Activated CD8-positive, alpha-beta memory T cell treated with anti-CD3 and anti-CD28 coated beads, Interleukin-2, amount 50 U/mL, for 1 hour (primary cell): Measurements from ENCODE around the gene P3H4.

Experiments used
- DNase-seq: peaks from one replicate; pipeline ENCODE4 v3.0.0-alpha.2; 2020; ENCODE audit errors: extremely low read depth

P3H4 gene

DNA sequence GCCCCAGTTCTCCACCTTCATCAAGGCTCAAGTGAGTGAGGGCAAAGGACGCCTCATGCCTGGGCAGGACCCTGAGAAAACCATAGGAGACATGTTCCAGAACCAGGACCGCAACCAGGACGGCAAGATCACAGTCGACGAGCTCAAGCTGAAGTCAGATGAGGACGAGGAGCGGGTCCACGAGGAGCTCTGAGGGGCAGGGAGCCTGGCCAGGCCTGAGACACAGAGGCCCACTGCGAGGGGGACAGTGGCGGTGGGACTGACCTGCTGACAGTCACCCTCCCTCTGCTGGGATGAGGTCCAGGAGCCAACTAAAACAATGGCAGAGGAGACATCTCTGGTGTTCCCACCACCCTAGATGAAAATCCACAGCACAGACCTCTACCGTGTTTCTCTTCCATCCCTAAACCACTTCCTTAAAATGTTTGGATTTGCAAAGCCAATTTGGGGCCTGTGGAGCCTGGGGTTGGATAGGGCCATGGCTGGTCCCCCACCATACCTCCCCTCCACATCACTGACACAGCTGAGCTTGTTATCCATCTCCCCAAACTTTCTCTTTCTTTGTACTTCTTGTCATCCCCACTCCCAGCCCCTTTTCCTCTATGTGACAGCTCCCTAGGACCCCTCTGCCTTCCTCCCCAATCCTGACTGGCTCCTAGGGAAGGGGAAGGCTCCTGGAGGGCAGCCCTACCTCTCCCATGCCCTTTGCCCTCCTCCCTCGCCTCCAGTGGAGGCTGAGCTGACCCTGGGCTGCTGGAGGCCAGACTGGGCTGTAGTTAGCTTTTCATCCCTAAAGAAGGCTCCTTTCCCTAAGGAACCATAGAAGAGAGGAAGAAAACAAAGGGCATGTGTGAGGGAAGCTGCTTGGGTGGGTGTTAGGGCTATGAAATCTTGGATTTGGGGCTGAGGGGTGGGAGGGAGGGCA is 10.7 kb upstream of the P3H4 start:
- no peak for DNase-seq

DNA sequence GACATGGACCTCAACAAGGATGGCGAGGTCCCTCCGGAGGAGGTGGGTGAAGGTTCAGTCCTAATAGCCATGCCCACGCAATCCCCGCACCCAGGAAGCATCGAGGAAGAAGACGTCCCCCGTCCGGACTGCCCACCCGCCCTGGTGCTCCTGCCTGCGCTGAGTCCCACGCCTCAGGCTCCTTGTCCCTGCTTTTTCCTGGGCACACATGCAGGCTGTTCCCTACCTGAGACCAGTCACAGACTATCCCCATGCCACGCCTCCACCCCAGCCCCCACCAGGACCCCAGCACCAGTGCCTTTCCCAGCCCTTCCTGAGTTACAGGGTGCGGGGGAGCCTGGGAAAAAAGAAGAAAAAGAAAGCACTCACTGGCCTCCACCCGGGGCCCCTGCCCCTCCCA is 10.0 kb upstream of the P3H4 start:
- DNase-seq = no peak

DNA sequence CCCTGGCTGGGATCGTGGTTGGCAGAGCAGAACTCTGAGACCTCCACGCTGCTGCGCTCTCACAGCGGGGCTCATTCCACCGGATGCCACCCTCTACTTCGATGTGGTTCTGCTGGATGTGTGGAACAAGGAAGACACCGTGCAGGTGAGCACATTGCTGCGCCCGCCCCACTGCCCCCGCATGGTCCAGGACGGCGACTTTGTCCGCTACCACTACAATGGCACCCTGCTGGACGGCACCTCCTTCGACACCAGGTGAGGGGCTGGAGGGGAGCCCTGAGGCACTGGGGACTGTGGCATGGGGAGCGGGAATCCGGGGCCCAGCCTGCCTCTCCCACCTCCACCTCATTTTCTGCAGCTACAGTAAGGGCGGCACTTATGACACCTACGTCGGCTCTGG is 6.3 kb upstream of the P3H4 start:
- no peak for DNase-seq

DNA sequence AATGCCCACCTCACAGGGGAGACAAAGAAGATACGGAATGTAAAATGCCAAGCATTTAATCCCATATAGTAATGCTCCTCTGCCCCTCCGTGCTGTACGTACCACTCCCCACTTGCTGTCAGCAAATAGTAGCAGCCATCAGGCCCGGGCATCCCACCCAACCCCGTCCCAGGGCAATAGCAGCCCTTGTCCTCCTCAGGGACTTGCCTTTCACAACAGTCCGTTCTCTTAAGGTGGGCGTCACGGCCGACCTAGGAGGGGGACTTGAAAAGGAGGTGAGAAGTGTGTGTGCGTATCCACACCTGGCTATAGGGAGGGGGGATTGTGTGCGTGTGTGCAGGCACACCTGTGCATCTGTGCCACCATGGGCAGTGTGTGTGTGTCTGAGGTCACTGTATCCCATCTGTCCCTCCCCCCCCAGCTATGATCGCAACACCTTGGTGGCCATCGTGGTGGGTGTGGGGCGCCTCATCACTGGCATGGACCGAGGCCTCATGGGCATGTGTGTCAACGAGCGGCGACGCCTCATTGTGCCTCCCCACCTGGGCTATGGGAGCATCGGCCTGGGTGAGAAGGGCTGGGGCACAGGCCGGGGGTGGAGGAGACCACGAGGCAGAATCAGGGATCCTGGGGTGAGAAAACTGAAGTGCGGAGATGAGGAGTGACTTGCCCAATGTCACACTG is 5.0 kb upstream of the P3H4 start:
- no peak for DNase-seq

DNA sequence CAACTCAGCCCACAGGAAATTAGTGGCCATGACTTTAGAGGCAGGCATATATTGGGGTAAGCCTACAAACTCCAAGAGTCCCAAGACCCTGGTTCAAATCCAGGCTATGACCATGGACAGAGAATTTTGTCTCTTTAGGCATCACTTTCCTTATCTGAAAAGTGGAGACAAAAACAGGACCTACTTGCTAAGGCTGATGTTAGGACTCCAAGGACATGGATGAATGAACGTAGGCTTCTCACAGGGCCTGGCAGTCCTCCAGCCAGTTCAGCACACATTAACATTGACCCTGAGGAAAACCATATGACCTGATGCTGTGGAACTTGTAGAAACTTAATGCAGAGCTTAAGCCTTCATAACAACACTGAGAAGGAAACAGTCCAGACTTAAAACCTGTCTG is 2.4 kb upstream of the P3H4 start:
- no peak for DNase-seq

DNA sequence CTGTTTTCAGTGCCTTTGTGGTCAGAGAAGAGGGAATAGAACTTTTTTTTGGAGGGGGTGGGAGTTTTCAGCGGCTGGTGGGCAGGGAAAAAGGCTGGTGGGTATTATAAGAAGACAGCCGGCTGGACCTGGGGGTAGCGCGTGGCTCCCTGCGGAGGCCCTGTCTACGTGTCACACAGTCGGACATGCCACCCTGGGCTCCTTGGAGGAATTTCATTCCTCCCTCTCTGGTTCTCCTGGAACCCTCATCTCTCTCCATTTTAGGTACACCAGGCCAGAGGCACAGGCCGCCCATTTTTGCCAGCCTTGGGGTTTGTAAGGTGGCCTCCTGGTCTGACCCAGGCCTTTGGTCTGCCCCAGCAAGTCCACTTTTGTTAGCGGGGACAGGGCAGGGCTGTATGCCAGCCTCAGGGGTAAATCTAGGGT is 2.0 kb upstream of the P3H4 start:
- no peak for DNase-seq

DNA sequence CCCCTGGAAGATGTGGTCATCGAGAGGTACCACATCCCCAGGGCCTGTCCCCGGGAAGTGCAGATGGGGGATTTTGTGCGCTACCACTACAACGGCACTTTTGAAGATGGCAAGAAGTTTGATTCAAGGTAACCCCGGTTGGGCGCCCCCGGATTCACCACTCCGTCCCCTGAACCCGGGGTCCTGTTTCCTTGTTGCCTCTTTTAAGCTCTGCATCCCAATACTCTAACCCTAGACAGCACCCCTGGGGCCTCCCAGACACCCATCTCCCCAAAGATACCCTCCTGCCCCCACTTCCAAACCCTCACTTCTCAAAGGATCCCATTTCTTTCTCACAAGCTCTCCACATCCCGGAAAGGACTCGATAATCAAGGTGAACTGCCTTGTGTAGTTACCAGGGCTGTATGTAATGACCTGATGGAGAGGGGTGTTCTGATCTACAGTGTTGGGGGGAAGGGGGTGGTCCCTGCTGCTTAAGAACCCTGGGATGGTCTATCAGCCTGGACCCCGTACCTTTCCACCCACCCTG is 1.5 kb upstream of the P3H4 start:
- DNase-seq = no peak

DNA sequence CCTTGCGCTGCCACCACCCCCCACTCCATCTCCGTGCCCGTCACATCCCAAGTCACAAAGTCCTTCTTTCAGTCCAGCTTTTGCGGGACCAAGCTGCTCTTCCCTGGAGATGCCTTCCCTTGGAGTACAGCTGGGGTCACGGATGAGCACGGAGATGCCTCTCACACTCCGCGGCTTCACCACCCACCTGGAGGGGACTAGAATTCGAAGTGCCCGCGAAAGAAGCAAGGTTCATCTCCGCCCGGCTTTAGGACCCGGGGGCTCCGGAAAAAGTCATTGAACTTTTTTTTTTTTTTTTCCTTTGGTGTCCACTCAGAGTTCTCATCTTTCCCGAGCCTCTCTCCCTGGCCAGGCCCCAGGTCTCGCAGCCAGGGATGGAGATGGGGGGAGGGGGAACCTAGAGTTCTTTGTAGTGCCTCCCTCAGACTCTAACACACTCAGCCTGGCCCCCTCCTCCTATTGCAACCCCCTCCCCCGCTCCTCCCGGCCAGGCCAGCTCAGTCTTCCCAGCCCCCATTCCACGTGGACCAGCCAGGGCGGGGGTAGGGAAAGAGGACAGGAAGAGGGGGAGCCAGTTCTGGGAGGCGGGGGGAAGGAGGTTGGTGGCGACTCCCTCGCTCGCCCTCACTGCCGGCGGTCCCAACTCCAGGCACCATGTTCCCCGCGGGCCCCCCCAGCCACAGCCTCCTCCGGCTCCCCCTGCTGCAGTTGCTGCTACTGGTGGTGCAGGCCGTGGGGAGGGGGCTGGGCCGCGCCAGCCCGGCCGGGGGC is 817 bp upstream of the P3H4 start, which contains the start of gene FKBP10:
Gene FKBP10, plus strand, starts transcription at position 624 of the 771 bp plus-strand sequence. Its CDS starts 31 bp downstream, at position 655.
- DNase-seq = no peak

DNA sequence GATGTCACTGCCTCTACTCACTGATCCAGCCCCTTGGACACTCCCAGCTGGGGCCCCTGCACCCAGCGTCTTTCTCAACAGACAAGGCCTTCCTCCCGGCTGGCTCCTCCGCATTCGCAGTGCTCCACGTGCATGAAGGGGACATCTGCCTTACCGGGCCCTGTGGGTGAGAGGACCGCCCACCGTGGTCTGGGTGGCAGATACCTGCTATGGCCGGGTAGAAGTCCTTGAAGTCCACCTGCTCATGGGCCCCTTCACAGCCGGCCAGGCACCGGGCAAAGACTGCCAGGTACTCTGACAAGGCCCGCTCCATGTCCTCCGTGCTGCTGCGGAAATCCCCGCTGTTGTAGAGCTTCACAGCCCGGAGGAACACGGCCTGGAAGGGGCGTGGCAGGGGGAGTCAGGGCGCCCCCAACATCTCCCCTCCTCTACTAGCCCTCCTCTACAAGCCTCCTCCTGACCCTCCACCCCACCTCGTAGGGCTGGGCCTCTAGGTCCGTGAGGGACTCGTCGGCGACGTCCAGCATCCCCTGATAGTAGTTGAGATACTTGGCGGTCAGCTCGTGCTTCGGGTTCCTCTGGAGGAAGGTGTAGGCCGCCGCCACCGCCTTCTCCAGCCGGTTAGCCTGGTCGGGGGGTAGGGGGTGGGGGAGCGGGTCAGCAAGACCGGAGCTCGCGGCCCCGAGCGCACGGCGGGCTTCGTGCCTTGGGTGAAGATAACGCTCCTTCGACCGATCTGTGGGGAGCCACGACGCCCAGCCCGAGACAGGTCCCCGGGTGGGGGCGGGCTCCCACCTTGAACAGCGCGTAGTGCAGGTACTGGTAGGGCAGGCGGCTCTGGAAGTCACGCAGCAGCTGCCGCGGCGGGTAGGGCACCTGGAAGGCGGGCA is 845 bp downstream of the P3H4 start:
- no peak for DNase-seq

DNA sequence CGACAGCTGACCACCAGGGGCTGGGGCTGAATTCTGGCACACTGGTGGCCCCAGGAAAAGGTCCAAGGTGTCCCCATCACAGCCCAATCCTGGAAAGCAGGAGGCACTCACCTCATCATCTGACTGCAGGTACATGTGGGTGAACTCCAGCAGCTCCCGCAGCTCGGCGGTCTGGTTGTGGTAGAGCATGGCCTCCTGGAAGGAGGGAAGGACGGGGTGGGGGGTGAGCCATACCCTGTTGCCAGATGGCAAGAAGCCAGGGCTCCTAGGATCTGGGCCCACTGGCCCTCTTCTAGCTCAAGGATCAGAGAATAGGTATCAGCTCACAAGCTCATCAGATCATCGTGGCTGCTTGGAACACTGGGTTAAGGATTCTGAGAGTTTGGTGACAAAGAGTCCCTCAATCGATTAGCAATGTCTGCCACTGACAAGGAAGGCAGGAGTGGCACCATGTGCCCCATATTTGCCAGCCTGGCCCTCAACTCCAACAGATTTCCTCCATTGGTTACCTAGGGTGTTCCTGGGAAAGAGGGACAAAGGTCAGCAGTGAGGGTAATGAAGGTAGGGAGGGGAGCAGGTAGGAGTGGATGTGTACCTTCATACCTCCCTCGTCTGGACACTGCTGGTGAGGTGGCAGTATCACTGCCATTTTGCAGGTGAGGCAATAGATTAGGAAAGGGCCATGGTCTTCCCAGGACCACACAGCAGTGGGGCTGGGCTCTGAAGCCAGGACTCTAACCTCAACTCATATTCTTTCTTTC is 4.9 kb downstream of the P3H4 start:
- no peak for DNase-seq

DNA sequence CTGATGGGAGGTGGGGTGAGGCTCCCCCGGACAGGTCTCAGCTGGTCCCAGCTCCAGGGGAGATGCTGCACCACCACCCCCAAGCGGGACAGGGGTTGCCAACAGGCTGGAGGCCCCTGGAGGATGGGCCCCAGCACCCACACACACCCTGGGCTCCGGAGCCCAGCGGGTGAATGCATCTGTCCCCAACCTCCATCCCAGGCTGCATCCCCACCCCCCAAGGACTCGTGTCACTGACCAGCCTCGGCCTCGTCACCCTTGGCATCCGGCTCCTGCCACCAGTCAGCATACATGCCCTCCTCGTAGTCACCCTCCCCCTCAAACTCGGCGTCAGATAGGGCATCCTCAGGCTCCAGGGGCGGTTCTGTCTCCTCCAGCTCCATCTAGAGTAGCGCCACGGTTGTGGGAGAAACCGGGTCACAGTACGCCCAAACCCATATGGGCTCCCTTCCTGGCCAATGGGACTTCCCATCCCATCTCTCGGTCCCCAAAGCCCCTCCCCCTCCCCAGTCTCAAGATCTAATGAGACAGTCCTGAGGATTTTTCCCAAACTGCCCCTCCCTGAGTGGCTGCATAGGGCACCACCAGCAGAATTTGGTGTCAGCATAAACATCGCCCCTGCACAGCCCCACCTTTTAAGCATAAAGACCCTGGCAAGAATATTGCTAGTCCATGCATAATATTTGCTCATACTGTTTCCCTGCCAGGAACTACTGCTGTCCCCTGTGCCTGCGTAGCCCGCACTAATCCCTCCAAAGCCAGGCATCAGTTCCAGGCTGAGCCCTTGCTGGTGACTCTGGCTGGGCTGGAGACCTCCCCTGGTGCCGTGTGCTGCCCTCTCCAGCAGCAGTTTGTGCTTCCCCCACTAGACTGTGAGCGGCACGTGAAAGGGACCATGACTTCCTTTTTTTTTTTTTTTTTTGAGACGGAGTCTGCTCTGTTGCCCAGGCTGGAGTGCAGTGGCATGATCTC is 8.4 kb downstream of the P3H4 start:
- no peak for DNase-seq

DNA sequence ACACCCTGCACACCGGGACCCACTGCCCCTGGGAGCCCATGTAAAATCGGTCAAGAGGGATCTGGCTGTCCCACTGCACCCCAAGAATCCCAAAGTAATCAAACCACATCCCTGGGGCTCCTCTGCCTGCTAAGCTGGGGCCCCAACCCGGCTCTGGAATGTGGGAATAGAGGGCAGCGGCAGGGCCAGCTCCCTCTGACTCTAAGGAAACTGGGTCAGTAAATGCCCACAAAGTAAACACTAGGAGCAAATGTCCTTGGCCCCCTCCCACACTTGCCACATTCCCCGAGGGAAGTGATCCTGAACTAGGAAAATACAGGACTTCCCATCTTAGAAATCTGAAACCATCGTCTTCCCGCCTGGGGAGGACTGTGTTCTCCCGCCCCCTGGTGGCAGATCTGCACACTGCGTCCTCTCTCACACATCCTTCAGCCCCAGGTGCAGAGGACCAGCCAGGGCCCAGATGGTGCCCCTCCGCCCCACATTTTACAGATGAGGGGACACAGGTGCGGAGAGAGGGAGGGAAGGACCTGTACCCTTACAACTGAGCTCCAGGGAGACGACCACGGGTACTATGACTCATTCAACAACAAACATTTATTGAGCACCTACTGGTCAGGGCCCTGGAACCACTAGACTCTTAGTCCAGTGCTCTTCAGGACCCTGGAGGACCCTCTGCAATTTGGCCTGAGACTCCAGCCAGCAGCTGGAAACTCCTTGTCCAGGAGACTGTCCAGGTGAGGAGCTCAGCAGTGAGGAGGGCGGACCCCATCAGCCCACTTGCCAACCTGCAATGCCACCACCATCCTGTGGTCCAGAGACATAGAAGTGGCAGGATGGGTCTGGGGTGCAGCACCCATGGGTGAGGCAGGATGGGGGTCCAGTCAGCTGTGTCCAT is 10.1 kb downstream of the P3H4 start:
- DNase-seq = peak; percentile 36

DNA sequence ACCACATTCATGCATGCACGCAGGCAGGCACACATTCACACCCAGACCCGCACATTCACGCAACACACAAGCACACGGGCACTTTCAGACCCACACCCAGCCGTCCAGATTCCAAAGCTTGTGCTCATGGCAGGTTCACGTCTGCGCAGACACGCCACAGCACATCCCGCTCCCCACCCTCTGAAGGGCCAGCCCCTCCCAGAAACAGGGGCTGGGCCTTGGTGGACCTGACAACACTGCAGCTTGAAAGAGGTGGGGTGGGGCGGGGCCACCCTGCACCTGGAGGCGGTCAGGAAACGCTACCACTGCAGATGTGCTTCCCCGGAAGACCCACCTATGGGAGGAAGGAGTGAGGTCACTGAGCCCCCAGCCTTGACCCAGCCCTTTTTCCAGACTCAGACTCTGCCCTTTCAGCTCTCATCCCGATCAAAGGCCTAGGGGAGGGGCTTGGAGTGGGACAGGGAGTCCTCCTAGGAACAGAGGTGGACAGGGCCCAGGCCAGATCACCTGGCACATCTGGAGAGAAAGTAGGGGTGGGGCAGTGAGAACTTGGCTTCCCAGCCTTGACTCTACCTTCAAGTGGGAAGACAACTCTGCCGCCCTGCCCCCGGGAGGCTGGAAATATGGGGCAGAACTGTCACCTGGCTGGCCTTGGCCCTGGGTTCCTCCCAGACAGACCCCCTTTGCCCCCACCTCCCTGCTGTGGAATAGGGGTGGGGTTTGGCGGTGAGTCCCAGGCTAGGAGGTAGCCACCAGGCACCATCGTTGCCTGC is 11.0 kb downstream of the P3H4 start:
- no peak for DNase-seq

DNA sequence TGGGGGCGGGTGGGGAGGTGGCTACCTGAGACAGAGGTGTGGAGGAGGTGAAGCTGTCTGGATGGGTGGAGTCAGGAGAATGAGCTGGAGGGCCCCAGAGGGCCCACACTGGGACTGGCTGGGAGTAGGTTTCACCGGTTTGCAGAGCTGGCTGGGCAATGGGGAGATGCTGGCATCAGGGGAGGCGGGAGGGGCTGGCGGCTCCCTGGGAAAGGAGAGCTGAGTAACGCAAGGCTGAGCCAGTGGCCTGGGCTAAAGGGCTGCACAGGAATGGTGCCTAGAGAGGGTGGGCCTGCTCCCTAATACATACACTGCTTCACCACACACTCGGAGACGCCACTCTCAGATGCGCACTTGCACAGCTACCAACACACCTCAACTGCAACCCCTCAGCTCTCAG is 12.4 kb downstream of the P3H4 start:
- no peak for DNase-seq

DNA sequence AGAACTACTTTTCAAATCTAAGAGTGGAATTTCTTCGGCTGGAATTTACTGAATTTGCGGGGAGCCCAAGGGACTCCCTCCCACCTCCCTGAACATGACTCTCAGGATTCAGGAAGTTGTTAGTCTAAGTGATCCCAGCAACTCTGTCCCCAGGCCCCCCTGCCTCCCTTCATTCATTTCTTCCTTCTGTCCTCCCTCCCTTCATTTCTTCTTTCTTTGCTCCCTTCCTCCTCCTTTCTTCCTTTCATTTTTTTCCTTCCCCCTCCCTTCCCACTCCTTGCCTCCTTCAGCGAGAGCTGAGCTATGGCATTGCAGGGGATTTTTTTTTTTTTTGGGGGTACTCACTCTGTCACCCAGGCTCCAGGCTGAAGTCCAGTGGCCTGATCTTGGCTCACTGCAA is 14.4 kb downstream of the P3H4 start:
- DNase-seq = no peak

DNA sequence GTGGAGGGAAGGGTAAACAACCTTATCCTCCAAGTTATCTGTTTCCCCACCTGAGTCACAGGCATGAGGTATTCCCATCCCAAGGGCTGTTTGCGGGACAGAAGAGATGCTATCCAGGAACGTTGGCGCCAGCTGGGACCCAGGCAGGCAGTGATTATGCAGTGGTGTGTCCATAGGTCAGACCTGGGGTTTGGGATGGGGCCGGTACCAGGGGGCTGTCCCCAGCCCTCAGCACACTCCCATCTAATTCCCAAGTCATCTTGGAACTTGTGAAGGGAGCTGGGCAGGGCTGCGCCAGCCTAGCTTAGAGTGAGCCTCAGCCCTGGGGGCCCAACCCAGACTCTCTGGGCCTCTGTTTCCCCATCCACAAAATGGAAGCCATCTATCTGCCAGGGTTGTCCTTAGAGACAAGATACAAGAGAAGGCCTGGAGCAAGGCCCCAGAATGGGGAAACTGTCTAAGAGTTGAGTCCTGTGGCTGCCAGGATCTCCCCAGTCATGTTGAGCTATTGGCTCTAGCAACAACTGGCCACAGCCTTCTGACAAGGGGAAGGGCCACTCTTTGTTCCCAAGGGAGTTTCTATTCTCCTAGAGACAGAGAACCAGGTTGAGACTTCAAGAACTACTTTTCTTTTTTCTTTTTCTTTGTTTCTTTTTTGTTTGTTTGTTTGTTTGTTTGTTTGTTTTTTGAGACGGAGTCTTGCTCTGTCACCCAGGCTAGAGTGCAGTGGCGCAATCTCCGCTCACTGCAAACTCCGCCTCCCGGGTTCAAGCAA is 15.4 kb downstream of the P3H4 start:
- no peak for DNase-seq
